GM19240 (cell line): ENCODE results near the gene NOTUM.

Experiments
- DNase-seq: peaks from one replicate; pipeline ENCODE4 v3.0.0; 2011; ENCODE audit warnings: low spot score; ENCODE audit not compliant: insufficient read length

Gene NOTUM

GRCh38 chr17:81977211-81977808 is 16.3 kb upstream of the NOTUM start, which contains the start of gene ASPSCR1:
Gene ASPSCR1 (plus strand): TSS chr17:81977629. CDS start chr17:81977647, 18 bp downstream.
- peak; percentile 85 for DNase-seq

GRCh38 chr17:81976332-81977210 is 15.6 kb upstream of the NOTUM start:
- DNase-seq, result no peak

- no peak for DNase-seq
These were observed 12.4 kb upstream of the NOTUM start for GRCh38 chr17:81973432-81973831.

GRCh38 chr17:81968850-81969812 is 8.1 kb upstream of the NOTUM start:
- DNase-seq, result no peak

- DNase-seq, result no peak
These were observed 7.4 kb upstream of the NOTUM start for GRCh38 chr17:81968396-81968745.

GRCh38 chr17:81967533-81968395 is 6.8 kb upstream of the NOTUM start:
- peak; percentile 90 for DNase-seq

GRCh38 chr17:81967244-81967532 is 6.2 kb upstream of the NOTUM start:
- DNase-seq, result no peak

GRCh38 chr17:81966343-81967243 is 5.6 kb upstream of the NOTUM start:
- no peak for DNase-seq

- DNase-seq, result no peak
These were observed 3.3 kb upstream of the NOTUM start for GRCh38 chr17:81964081-81964849.

GRCh38 chr17:81962499-81963441 is 1.8 kb upstream of the NOTUM start:
- DNase-seq, result no peak

GRCh38 chr17:81961521-81962498 is 823 bp upstream of the NOTUM start:
- DNase-seq, result no peak

GRCh38 chr17:81960130-81960958 is 643 bp downstream of the NOTUM start:
- DNase-seq, result no peak

- DNase-seq, result peak; percentile 67
These were observed 1.4 kb downstream of the NOTUM start for GRCh38 chr17:81959362-81960129.

- no peak for DNase-seq
These were observed 2.2 kb downstream of the NOTUM start for GRCh38 chr17:81958633-81959342.
